ENCODE data around the gene TMTC1.

TMTC1 gene

DNA sequence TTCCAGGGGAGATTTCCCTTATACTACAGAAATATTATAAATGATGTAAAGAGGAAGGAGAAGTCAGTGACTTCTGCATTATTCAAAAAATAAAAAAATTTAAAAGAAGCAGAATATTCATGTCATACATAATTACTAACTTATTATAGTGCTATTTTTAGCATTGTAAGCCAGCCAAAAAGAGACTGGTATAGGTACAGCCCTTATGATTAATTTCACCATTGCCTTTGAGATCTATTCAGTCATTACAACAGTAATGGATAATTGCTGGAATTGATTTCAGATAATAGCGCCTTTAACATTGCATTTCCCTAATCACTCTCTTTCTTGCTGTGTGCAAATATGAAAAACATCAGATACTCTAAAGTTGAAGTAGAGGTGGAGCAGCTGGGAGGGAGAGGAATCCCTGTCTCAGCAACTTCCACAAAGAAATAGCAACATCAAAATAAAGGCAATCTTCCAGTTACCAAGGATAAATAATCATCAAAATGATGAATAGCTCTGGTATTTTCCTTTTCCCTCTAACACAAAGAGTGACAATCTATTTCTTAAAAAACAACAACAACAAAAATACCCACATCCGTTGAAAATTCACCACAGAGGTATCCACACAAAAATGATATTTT is 214.5 kb downstream of the TMTC1 start:
- no peak overlapping the region for H3K4me2 ChIP-seq (ENCODE audit: low read length)
- no peak overlapping the region for H2BK120ac ChIP-seq (ENCODE audit: insufficient read depth, low read length, poor library complexity)
- no peak overlapping the region for H3K23ac ChIP-seq (ENCODE audit: low read length)
- DNase-seq = no peak
- H2BK5ac ChIP-seq (ENCODE audit: low read depth, low read length, poor library complexity) = no peak overlapping the region
- no peak overlapping the region for H4K91ac ChIP-seq (ENCODE audit: low read depth, low read length)
- no peaks in the 10 kb centered on the region for H3K79me1 ChIP-seq (ENCODE audit: low read length)
- H3K14ac ChIP-seq (ENCODE audit: low read length) = no peak overlapping the region
- no CpG with 5 or more reads among the region's 2 CpGs for WGBS (ENCODE audit: extremely low coverage, insufficient coverage, insufficient read length)
- H3K4me1 ChIP-seq (ENCODE audit: control insufficient read depth in 1 of 2, insufficient read depth in 2 of 2, low read length in 2 of 2) = peaks cover 0 to 7% of the 10 kb centered on the region in 2 experiments
- no peak overlapping the region for H2BK12ac ChIP-seq (ENCODE audit: low read length)
- no peak overlapping the region for H3K4ac ChIP-seq (ENCODE audit: low read depth, low read length)
- H3K18ac ChIP-seq (ENCODE audit: low read length) = no peak overlapping the region
- no peaks in the 10 kb centered on the region for H3K27me3 ChIP-seq (ENCODE audit: insufficient read depth, low read length)
- H2AK5ac ChIP-seq (ENCODE audit: low read length) = no peak overlapping the region
- no peak overlapping the region for H2AFZ ChIP-seq (ENCODE audit: insufficient read depth, low read length, poor library complexity)
- no peak overlapping the region for H4K8ac ChIP-seq (ENCODE audit: low read depth, low read length)
- no peak overlapping the region for H4K12ac ChIP-seq (ENCODE audit: low read depth, low read length)
- H3K79me2 ChIP-seq (ENCODE audit: control insufficient read depth, insufficient read depth, low read length, poor library complexity) = no peaks in the 10 kb centered on the region
- H3K9ac ChIP-seq (ENCODE audit: low read length) = no peak overlapping the region
- H3K27ac ChIP-seq (ENCODE audit: low read depth, low read length) = no peak overlapping the region
- H3K9me3 ChIP-seq (ENCODE audit: insufficient read depth, low read depth, low read length) = no peaks in the 10 kb centered on the region
- H3K4me3 ChIP-seq (ENCODE audit: low read depth, low read length) = no peak overlapping the region
- H3K36me3 ChIP-seq (ENCODE audit: control insufficient read depth in 1 of 2, insufficient read depth in 2 of 2, low read length in 2 of 2) = no peaks in the 10 kb centered on the region

DNA sequence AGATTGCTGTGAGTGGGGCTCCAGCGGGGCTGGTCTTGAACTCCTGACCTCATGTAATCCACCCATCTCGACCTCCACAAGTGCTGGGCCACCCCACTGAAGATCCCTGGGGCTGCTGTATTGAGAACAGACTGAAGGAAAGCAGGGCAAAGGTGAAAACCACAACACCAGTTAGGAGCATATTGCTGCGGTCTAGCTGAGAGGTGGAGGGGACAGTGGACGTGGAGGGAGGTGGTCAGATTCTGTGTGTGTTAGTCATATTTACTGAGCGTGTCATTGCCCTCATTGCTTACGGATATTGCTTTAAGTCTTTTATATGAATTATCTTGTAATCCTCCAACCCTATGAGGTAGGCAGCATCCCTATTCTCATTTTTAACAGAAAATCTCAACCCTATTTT is 217.3 kb downstream of the TMTC1 start:
- Histone ChIP-seq H3K23ac (ENCODE audit: low read length) (no peak overlapping the region), H2BK12ac (ENCODE audit: low read length) (no peak overlapping the region), H3K14ac (ENCODE audit: low read length) (no peak overlapping the region), H4K8ac (ENCODE audit: low read depth, low read length) (no peak overlapping the region), H3K4me1 (ENCODE audit: control insufficient read depth in 1 of 2, insufficient read depth in 2 of 2, low read length in 2 of 2) (peaks cover 2 to 9% of the 10 kb centered on the region in 2 experiments), H3K4ac (ENCODE audit: low read depth, low read length) (no peak overlapping the region), H3K4me3 (ENCODE audit: low read depth, low read length) (no peak overlapping the region), H3K9ac (ENCODE audit: low read length) (no peak overlapping the region), H3K36me3 (ENCODE audit: control insufficient read depth in 1 of 2, insufficient read depth in 2 of 2, low read length in 2 of 2) (no peaks in the 10 kb centered on the region), H3K79me1 (ENCODE audit: low read length) (no peaks in the 10 kb centered on the region), H3K27me3 (ENCODE audit: insufficient read depth, low read length) (no peaks in the 10 kb centered on the region), H3K79me2 (ENCODE audit: control insufficient read depth, insufficient read depth, low read length, poor library complexity) (no peaks in the 10 kb centered on the region), H3K27ac (ENCODE audit: low read depth, low read length) (no peak overlapping the region), H2BK5ac (ENCODE audit: low read depth, low read length, poor library complexity) (no peak overlapping the region), H4K12ac (ENCODE audit: low read depth, low read length) (no peak overlapping the region), H2AK5ac (ENCODE audit: low read length) (no peak overlapping the region), H4K91ac (ENCODE audit: low read depth, low read length) (no peak overlapping the region), H2BK120ac (ENCODE audit: insufficient read depth, low read length, poor library complexity) (no peak overlapping the region), H3K9me3 (ENCODE audit: insufficient read depth, low read depth, low read length) (no peaks in the 10 kb centered on the region), H3K18ac (ENCODE audit: low read length) (no peak overlapping the region), H3K4me2 (ENCODE audit: low read length) (no peak overlapping the region), H2AFZ (ENCODE audit: insufficient read depth, low read length, poor library complexity) (no peak overlapping the region)
- no CpG with 5 or more reads among the region's 6 CpGs for WGBS (ENCODE audit: extremely low coverage, insufficient coverage, insufficient read length)
- DNase-seq = no peak

DNA sequence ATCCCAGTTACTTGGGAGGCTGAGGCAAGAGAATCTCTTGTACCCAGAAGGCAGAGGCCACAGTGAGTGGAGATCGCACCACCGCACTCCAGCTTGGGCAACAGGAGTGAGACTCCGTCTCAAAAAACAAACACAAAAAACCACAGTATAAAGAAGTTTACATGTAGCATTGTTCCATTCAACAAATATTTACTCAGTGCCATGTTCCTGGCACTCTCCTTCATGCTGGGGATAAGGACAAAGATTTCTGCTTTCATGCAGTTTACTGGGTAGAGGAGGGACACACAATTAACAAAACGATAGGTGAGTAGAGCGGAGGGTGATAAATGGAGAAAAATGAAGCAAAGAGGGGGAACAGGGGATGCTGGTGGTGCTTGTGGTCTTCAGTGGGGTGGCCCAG is 218.0 kb downstream of the TMTC1 start:
- no peak for DNase-seq
- H3K4ac ChIP-seq (ENCODE audit: low read depth, low read length) = no peak overlapping the region
- H2BK5ac ChIP-seq (ENCODE audit: low read depth, low read length, poor library complexity) = no peak overlapping the region
- no CpG with 5 or more reads among the region's 5 CpGs for WGBS (ENCODE audit: extremely low coverage, insufficient coverage, insufficient read length)
- H3K9me3 ChIP-seq (ENCODE audit: insufficient read depth, low read depth, low read length) = no peaks in the 10 kb centered on the region
- no peaks in the 10 kb centered on the region for H3K27me3 ChIP-seq (ENCODE audit: insufficient read depth, low read length)
- no peak overlapping the region for H3K14ac ChIP-seq (ENCODE audit: low read length)
- H2AK5ac ChIP-seq (ENCODE audit: low read length) = no peak overlapping the region
- H3K4me2 ChIP-seq (ENCODE audit: low read length) = no peak overlapping the region
- no peak overlapping the region for H2BK12ac ChIP-seq (ENCODE audit: low read length)
- H3K9ac ChIP-seq (ENCODE audit: low read length) = no peak overlapping the region
- no peak overlapping the region for H3K18ac ChIP-seq (ENCODE audit: low read length)
- H3K27ac ChIP-seq (ENCODE audit: low read depth, low read length) = no peak overlapping the region
- no peaks in the 10 kb centered on the region for H3K36me3 ChIP-seq (ENCODE audit: control insufficient read depth in 1 of 2, insufficient read depth in 2 of 2, low read length in 2 of 2)
- no peaks in the 10 kb centered on the region for H3K79me1 ChIP-seq (ENCODE audit: low read length)
- H2BK120ac ChIP-seq (ENCODE audit: insufficient read depth, low read length, poor library complexity) = no peak overlapping the region
- H4K8ac ChIP-seq (ENCODE audit: low read depth, low read length) = no peak overlapping the region
- H3K79me2 ChIP-seq (ENCODE audit: control insufficient read depth, insufficient read depth, low read length, poor library complexity) = no peaks in the 10 kb centered on the region
- H4K91ac ChIP-seq (ENCODE audit: low read depth, low read length) = no peak overlapping the region
- peaks cover 2 to 9% of the 10 kb centered on the region in 2 experiments for H3K4me1 ChIP-seq (ENCODE audit: control insufficient read depth in 1 of 2, insufficient read depth in 2 of 2, low read length in 2 of 2)
- H3K4me3 ChIP-seq (ENCODE audit: low read depth, low read length) = no peak overlapping the region
- H3K23ac ChIP-seq (ENCODE audit: low read length) = no peak overlapping the region
- no peak overlapping the region for H2AFZ ChIP-seq (ENCODE audit: insufficient read depth, low read length, poor library complexity)
- H4K12ac ChIP-seq (ENCODE audit: low read depth, low read length) = no peak overlapping the region

DNA sequence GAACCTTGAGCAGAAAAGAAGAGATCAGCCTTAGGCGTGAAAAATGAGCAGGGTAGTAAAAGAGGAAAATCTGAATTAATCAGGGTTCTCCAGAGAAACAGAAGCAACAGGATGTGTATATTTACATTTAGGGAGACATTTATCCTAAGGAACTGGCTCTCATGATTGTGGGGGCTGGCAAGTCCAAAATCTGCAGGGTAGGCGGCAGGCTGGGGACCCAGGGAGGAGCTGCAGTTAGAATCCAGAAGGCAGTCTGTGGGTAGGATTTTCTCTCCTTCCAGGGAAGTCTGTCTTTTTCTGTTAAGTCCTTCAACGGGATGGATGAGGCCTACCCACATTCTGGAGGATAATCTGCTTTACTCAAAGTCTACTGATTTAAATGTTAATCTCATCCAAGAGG is 218.8 kb downstream of the TMTC1 start:
- no peak overlapping the region for H3K4ac ChIP-seq (ENCODE audit: low read depth, low read length)
- no peak overlapping the region for H3K27ac ChIP-seq (ENCODE audit: low read depth, low read length)
- no peak overlapping the region for H4K91ac ChIP-seq (ENCODE audit: low read depth, low read length)
- no peaks in the 10 kb centered on the region for H3K27me3 ChIP-seq (ENCODE audit: insufficient read depth, low read length)
- no peaks in the 10 kb centered on the region for H3K36me3 ChIP-seq (ENCODE audit: control insufficient read depth in 1 of 2, insufficient read depth in 2 of 2, low read length in 2 of 2)
- H2AFZ ChIP-seq (ENCODE audit: insufficient read depth, low read length, poor library complexity) = no peak overlapping the region
- no peaks in the 10 kb centered on the region for H3K79me1 ChIP-seq (ENCODE audit: low read length)
- H3K18ac ChIP-seq (ENCODE audit: low read length) = no peak overlapping the region
- H3K79me2 ChIP-seq (ENCODE audit: control insufficient read depth, insufficient read depth, low read length, poor library complexity) = no peaks in the 10 kb centered on the region
- no peak overlapping the region for H4K12ac ChIP-seq (ENCODE audit: low read depth, low read length)
- no peak overlapping the region for H2AK5ac ChIP-seq (ENCODE audit: low read length)
- H3K14ac ChIP-seq (ENCODE audit: low read length) = no peak overlapping the region
- H3K9me3 ChIP-seq (ENCODE audit: insufficient read depth, low read depth, low read length) = no peaks in the 10 kb centered on the region
- no peak overlapping the region for H3K4me2 ChIP-seq (ENCODE audit: low read length)
- no peak overlapping the region for H2BK12ac ChIP-seq (ENCODE audit: low read length)
- H3K23ac ChIP-seq (ENCODE audit: low read length) = no peak overlapping the region
- DNase-seq = no peak
- no peak overlapping the region for H3K9ac ChIP-seq (ENCODE audit: low read length)
- peaks cover 2 to 9% of the 10 kb centered on the region in 2 experiments for H3K4me1 ChIP-seq (ENCODE audit: control insufficient read depth in 1 of 2, insufficient read depth in 2 of 2, low read length in 2 of 2)
- no peak overlapping the region for H3K4me3 ChIP-seq (ENCODE audit: low read depth, low read length)
- WGBS (ENCODE audit: extremely low coverage, insufficient coverage, insufficient read length) = no CpG with 5 or more reads among the region's 3 CpGs
- no peak overlapping the region for H2BK5ac ChIP-seq (ENCODE audit: low read depth, low read length, poor library complexity)
- no peak overlapping the region for H2BK120ac ChIP-seq (ENCODE audit: insufficient read depth, low read length, poor library complexity)
- H4K8ac ChIP-seq (ENCODE audit: low read depth, low read length) = no peak overlapping the region

Data from trophoblast cell (in vitro differentiated cells and primary cell).